OCI-LY7 (cell line): Measurements from ENCODE around the gene FTCDNL1. TPM values are rescaled to one million over a fixed set of nuclear protein-coding genes. Genes with fewer than 3 reads are reported as not detected.
A peak's percentile ranks its signal among the peaks of the same experiment; 100 is the strongest.

Experiments used
- BruUV-seq: library from RNA; stranded (reverse); fragments of 400-500 nt; replicated peaks from 2 replicates; lab custom pipeline; 2021; lab: Mats Ljungman, UMichigan
- CTCF ChIA-PET: fragments of 300-600 bp; sonication (Branson Sonifier 250); formaldehyde crosslinking; loops from one replicate; lab custom pipeline; 2022; ENCODE audit warnings: antibody characterized with exemption; ENCODE audit not compliant: unreplicated experiment; lab: Charles Lee
- POLR2A ChIA-PET: fragments of 300-600 bp; sonication (Branson Sonifier 250); formaldehyde crosslinking; loops from one replicate; lab custom pipeline; 2022; ENCODE audit warnings: antibody characterized with exemption; lab: Charles Lee
- DNase-seq: peaks from one replicate; pipeline ENCODE4 v3.0.0-alpha.2; 2015; ENCODE audit warnings: low spot score
- H2AFZ ChIP-seq: fragments of 200-600 bp; sonication (generic), shearing (Covaris generic); 2 replicates; pipeline ENCODE4 v1.6.1; 2014; ENCODE audit warnings: mild to moderate bottlenecking, antibody characterized with exemption, low read length, moderate library complexity
- H3K27ac ChIP-seq: fragments of 200-600 bp; sonication (generic); 2 replicates; pipeline ENCODE4 v1.5.1; 2014; ENCODE audit warnings: mixed run types, low read depth, mild to moderate bottlenecking, moderate library complexity, low read length, inconsistent platforms; ENCODE audit not compliant: poor library complexity, severe bottlenecking
- H3K36me3 ChIP-seq: fragments of 200-600 bp; sonication (generic); 2 replicates; pipeline ENCODE4 v1.6.1; 2014; ENCODE audit warnings: mild to moderate bottlenecking, antibody characterized with exemption, low read length, moderate library complexity, mixed read lengths; ENCODE audit not compliant: insufficient read depth
- H3K4me1 ChIP-seq: fragments of 200-600 bp; sonication (generic); 2 replicates; pipeline ENCODE4 v1.5.1; 2014; ENCODE audit warnings: mild to moderate bottlenecking, low read length; ENCODE audit not compliant: insufficient read depth, poor library complexity, severe bottlenecking
- H3K4me2 ChIP-seq: fragments of 200-600 bp; sonication (generic); 2 replicates; pipeline ENCODE4 v1.6.1; 2014; ENCODE audit warnings: mild to moderate bottlenecking, low read length
- H3K4me3 ChIP-seq: fragments of 200-600 bp; sonication (generic); 2 replicates; pipeline ENCODE4 v1.5.1; 2014; ENCODE audit warnings: mild to moderate bottlenecking, low read depth, low read length; ENCODE audit not compliant: poor library complexity, severe bottlenecking
- H3K79me2 ChIP-seq: fragments of 200-600 bp; sonication (generic); 2 replicates; pipeline ENCODE4 v1.6.1; 2016; ENCODE audit warnings: low read depth, mild to moderate bottlenecking, low read length, moderate library complexity, mixed read lengths; ENCODE audit not compliant: insufficient read depth
- H3K9me2 ChIP-seq: fragments of 200-600 bp; sonication (generic); 2 replicates; pipeline ENCODE4 v1.6.1; 2016; ENCODE audit warnings: mild to moderate bottlenecking, low read length, mixed read lengths; ENCODE audit not compliant: insufficient read depth
- H3K9me3 ChIP-seq: fragments of 200-600 bp; sonication (generic); 2 replicates; pipeline ENCODE4 v1.6.1; 2014; ENCODE audit warnings: mild to moderate bottlenecking, mixed run types, low read length, mixed read lengths
- H4K20me1 ChIP-seq: fragments of 200-600 bp; sonication (generic); 2 replicates; pipeline ENCODE4 v1.6.1; 2014; ENCODE audit warnings: mild to moderate bottlenecking, antibody characterized with exemption, low read length, moderate library complexity, mixed read lengths; ENCODE audit not compliant: insufficient read depth
- CTCF ChIP-seq: fragments of 200-600 bp; sonication (generic); conservative IDR thresholded peaks from 2 replicates; pipeline ENCODE4 v1.5.1; 2014; ENCODE audit warnings: mild to moderate bottlenecking, antibody characterized with exemption, low read length, moderate library complexity, mixed read lengths
- EZH2phosphoT487 ChIP-seq: fragments of 200-600 bp; sonication (generic); IDR thresholded peaks from 2 replicates; pipeline ENCODE4 v1.6.1; 2018; ENCODE audit warnings: low read depth, borderline replicate concordance, mild to moderate bottlenecking, mixed run types, antibody characterized with exemption, low read length, moderate library complexity, mixed read lengths
- intact Hi-C: fragments of 100-400 bp; cut with micrococcal nuclease; formaldehyde crosslinking; loops from one replicate; pipeline ENCODE4 v1.10.0; 2022; ENCODE audit not compliant: unreplicated experiment
- total RNA-seq, 2 experiments: library from RNA; depleted of rRNA in 1 of 2; stranded (reverse); fragments of >200 nt in 1 of 2; shearing (Covaris generic) in 1 of 2; gene quantifications; 2 replicates each; pipeline ENCODE4 v1.2.3, GENCODE V29; 2014 to 2022

The FTCDNL1 gene
- total RNA-seq, 2 experiments from 2014 or later, result 0.40 to 0.54 TPM

GRCh38 chr2:199862788-199863187, 11.8 kb upstream of the FTCDNL1 start:
- Histone ChIP-seq H3K4me3 (no peak overlapping the region), H3K9me3 (no peaks in the 10 kb centered on the region), H3K79me2 (no peaks in the 10 kb centered on the region), H3K4me2 (no peak overlapping the region), H3K4me1 (no peaks in the 10 kb centered on the region), H3K36me3 (no peaks in the 10 kb centered on the region), H4K20me1 (no peaks in the 10 kb centered on the region), H3K9me2 (no peaks in the 10 kb centered on the region; the same call in 1 of the 2 replicates), H3K27ac (no peak overlapping the region), H2AFZ (no peak overlapping the region)
- intact Hi-C loops, result loop anchor here (5.0 to 10.0 kb wide), 2 partner anchors 82 to 160 kb away; no protein-coding TSS in a partner anchor
- ChIA-PET CTCF (no interaction called here), POLR2A (interaction anchor here (1.0 kb wide), 1 partner anchor 10 kb away, joined by 5 read pairs; no protein-coding TSS in a partner anchor)
- DNase-seq, result no peak
- no TSS peak for BruUV-seq
- TF ChIP-seq CTCF (no peak), EZH2phosphoT487 (no peak)

- CTCF ChIA-PET, result no interaction called here
- no TSS peak for BruUV-seq
- Histone ChIP-seq H3K4me3 (no peak overlapping the region), H2AFZ (no peak overlapping the region), H3K9me2 (no peaks in the 10 kb centered on the region), H3K4me2 (no peak overlapping the region), H3K4me1 (no peaks in the 10 kb centered on the region), H3K36me3 (no peaks in the 10 kb centered on the region), H3K9me3 (no peaks in the 10 kb centered on the region), H3K27ac (no peak overlapping the region), H4K20me1 (no peaks in the 10 kb centered on the region), H3K79me2 (no peaks in the 10 kb centered on the region)
- TF ChIP-seq EZH2phosphoT487 (no peak), CTCF (peak; percentile 90)
- intact Hi-C loops, result loop anchor here (5.0 to 10.0 kb wide), 2 partner anchors 84 to 159 kb away; no protein-coding TSS in a partner anchor
- peak; percentile 38 for DNase-seq
- POLR2A ChIA-PET, result interaction anchor here (0.7 to 1.0 kb wide), 2 partner anchors 23 to 452 kb away, joined by 3 read pairs; no protein-coding TSS in a partner anchor
Observed at GRCh38 chr2:199861132-199861774, 10.3 kb upstream of the FTCDNL1 start.

GRCh38 chr2:199855812-199856211, 4.8 kb upstream of the FTCDNL1 start:
- ChIA-PET CTCF (no interaction called here), POLR2A (interaction anchor here (0.7 to 1.1 kb wide), 4 partner anchors 10 to 1280 kb away, joined by 3 to 4 read pairs (median 4); no protein-coding TSS in a partner anchor)
- no TSS peak for BruUV-seq
- intact Hi-C loops, result no loop called here
- Histone ChIP-seq H3K4me2 (no peak overlapping the region), H3K9me2 (no peaks in the 10 kb centered on the region), H3K27ac (no peak overlapping the region), H3K4me3 (no peak overlapping the region), H3K36me3 (no peaks in the 10 kb centered on the region), H3K4me1 (peaks cover 4% of the 10 kb centered on the region), H3K79me2 (no peaks in the 10 kb centered on the region), H4K20me1 (no peaks in the 10 kb centered on the region), H3K9me3 (no peaks in the 10 kb centered on the region), H2AFZ (no peak overlapping the region)
- DNase-seq, result no peak
- no peak for TF ChIP-seq EZH2phosphoT487
- TF ChIP-seq CTCF, result no peak
